GM20000 (cell line): ENCODE results near the gene C16orf86.

Experiments
- DNase-seq: peaks from one replicate; pipeline ENCODE4 v3.0.0; 2012; ENCODE audit warnings: low spot score
- CTCF ChIP-seq: IDR thresholded peaks from 2 replicates; pipeline ENCODE4 v1.5.1; 2012; ENCODE audit warnings: mild to moderate bottlenecking, control low read depth; ENCODE audit errors: extremely low read depth, missing control alignments

C16orf86 gene

GRCh38 chr16:67650023-67650422, 16.6 kb upstream of the C16orf86 start:
- TF ChIP-seq CTCF, result no peak
- DNase-seq, result no peak

GRCh38 chr16:67651039-67651438, 15.6 kb upstream of the C16orf86 start:
- no peak for DNase-seq
- TF ChIP-seq CTCF, result no peak

- no peak for TF ChIP-seq CTCF
These were observed 14.8 kb upstream of the C16orf86 start for GRCh38 chr16:67651847-67652246.

GRCh38 chr16:67652578-67653127, 14.0 kb upstream of the C16orf86 start:
- peak; percentile 52 for DNase-seq

More at GRCh38 chr16:67651847-67652246, 14.8 kb upstream of the C16orf86 start:
- peak; percentile 34 for DNase-seq

GRCh38 chr16:67653128-67653788, 13.4 kb upstream of the C16orf86 start:
- peak; percentile 42 for DNase-seq
- no peak for TF ChIP-seq CTCF

More at GRCh38 chr16:67652578-67653127, 14.0 kb upstream of the C16orf86 start:
- TF ChIP-seq CTCF, result no peak

GRCh38 chr16:67653789-67654402, 12.7 kb upstream of the C16orf86 start:
- no peak for TF ChIP-seq CTCF
- DNase-seq, result peak; percentile 53

GRCh38 chr16:67654403-67654911, 12.2 kb upstream of the C16orf86 start:
- no peak for DNase-seq
- TF ChIP-seq CTCF, result no peak
